OCI-LY3 (cell line): ENCODE results near the gene MMD.

ENCODE experiments used
- EZH2phosphoT487 ChIP-seq: fragments of 200-600 bp; shearing (Covaris generic); IDR thresholded peaks from 2 replicates; pipeline ENCODE4 v1.6.1; 2018; ENCODE audit warnings: antibody characterized with exemption, mixed run types, low read depth
- TF ChIP-seq, protein P1 (sequence below): fragments of 200-600, 300-600 bp; sonication (generic); IDR thresholded peaks from 2 replicates; pipeline ENCODE4 v1.5.1; 2014; ENCODE audit warnings: antibody characterized with exemption, low read length, low read depth

DNA sequence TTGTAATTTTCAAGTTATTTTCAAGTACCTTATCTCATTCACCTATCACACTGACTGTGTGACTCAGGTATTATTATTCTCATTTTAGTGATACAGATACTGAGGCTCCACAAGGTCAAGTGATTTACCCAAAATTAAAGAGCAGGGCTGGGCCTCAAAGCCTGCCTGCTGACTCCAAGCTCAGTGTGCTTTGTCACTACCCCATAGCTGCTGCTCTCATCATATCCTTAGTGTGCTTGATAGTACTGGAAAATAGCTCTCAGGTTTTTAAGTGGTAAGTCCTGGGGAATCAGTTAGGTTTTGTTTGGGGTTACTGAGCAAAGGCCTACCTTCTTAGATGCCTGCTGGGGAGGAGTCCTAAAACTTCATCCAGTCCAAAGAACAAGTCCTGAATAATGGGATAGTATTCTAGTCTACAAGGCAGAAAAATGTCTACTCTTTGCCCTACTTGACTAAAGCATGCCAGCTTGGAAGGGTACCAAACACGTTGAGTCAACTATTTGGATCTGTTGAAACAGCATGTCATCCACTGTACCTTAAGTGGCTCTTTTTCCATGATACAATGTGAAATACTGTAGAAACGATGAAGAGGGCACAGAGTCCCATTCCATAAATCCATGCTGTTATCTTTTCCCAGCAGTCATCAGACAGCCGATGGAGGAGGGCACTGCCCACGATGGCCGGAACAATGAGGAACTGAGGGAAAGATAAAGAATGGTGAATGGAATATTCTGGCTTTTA, 10.7 kb downstream of the MMD start:
- TF ChIP-seq, protein P1, sequence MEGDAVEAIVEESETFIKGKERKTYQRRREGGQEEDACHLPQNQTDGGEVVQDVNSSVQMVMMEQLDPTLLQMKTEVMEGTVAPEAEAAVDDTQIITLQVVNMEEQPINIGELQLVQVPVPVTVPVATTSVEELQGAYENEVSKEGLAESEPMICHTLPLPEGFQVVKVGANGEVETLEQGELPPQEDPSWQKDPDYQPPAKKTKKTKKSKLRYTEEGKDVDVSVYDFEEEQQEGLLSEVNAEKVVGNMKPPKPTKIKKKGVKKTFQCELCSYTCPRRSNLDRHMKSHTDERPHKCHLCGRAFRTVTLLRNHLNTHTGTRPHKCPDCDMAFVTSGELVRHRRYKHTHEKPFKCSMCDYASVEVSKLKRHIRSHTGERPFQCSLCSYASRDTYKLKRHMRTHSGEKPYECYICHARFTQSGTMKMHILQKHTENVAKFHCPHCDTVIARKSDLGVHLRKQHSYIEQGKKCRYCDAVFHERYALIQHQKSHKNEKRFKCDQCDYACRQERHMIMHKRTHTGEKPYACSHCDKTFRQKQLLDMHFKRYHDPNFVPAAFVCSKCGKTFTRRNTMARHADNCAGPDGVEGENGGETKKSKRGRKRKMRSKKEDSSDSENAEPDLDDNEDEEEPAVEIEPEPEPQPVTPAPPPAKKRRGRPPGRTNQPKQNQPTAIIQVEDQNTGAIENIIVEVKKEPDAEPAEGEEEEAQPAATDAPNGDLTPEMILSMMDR = no peak
- TF ChIP-seq EZH2phosphoT487 = no peak
